Endothelial cell of umbilical vein (primary cell): ENCODE data around the gene ABI2. TPM values are rescaled to one million over a fixed set of nuclear protein-coding genes. Genes with fewer than 3 reads are reported as not detected.

ENCODE experiments used
- BruUV-seq: library from RNA; stranded (reverse); fragments of 400-500 nt; replicated peaks from 2 replicates; lab custom pipeline; 2021; lab: Mats Ljungman, UMichigan
- CTCF ChIA-PET: fragments of 300-600, 350-600 bp; sonication (Branson Sonifier 250); formaldehyde crosslinking; loops from one replicate; lab custom pipeline; 2021; ENCODE audit warnings: antibody characterized with exemption, inconsistent platforms; lab: Charles Lee
- POLR2A ChIA-PET: fragments of 300-600, 350-600 bp; sonication (Branson Sonifier 250); formaldehyde crosslinking; loops from one replicate; lab custom pipeline; 2021; ENCODE audit warnings: antibody characterized with exemption, inconsistent platforms; lab: Charles Lee
- DNase-seq: peaks from one replicate; pipeline ENCODE4 v3.0.0-alpha.2; 2011; ENCODE audit warnings: low read depth, low spot score
- FAIRE-seq: peaks from 2 replicates; lab custom pipeline; 2011; peaks lifted over from hg19 to GRCh38; lab: Jason Lieb, UNC
- H2AFZ ChIP-seq: 2 replicates; pipeline ENCODE4 v1.6.0; 2012; ENCODE audit warnings: low read depth, low read length, control low read depth, inconsistent platforms
- H3K27ac ChIP-seq: 2 replicates; pipeline ENCODE4 v1.5.1; 2011; ENCODE audit warnings: low read depth, mild to moderate bottlenecking, control low read depth, low read length, moderate library complexity; ENCODE audit not compliant: insufficient read depth
- H3K27me3 ChIP-seq, 2 experiments: 2 replicates each; pipeline versions ENCODE4 v1.6.0 to v1.6.1; 2011; ENCODE audit warnings: low read length in 2 of 2, mixed read lengths in 1 of 2; ENCODE audit not compliant: control insufficient read depth in 2 of 2, insufficient read depth in 2 of 2
- H3K36me3 ChIP-seq, 2 experiments: 2 replicates in 1 of 2; 3 replicates in 1 of 2; pipeline ENCODE4 v1.5.1; 2011; ENCODE audit warnings: low read length in 2 of 2, mild to moderate bottlenecking in 1 of 2, moderate library complexity in 1 of 2; ENCODE audit not compliant: control insufficient read depth in 2 of 2, insufficient read depth in 2 of 2; ENCODE audit errors: extremely low read depth in 1 of 2
- H3K4me1 ChIP-seq: 3 replicates; pipeline ENCODE4 v1.5.1; 2011; ENCODE audit warnings: mild to moderate bottlenecking, low read length; ENCODE audit not compliant: control insufficient read depth, insufficient read depth; ENCODE audit errors: extremely low read depth
- H3K4me2 ChIP-seq: 2 replicates; pipeline ENCODE4 v1.6.1; 2011; ENCODE audit warnings: low read length, control low read depth, mixed read lengths; ENCODE audit not compliant: insufficient read depth
- H3K4me3 ChIP-seq, 3 experiments: fragments of 200-600 bp in 1 of 3; sonication (generic), shearing (Covaris generic) in 1 of 3; replicated peaks in 1 of 3; 2 replicates each; pipeline ENCODE4 v1.5.1; 2011 to 2016; ENCODE audit warnings: control low read depth in 3 of 3, low read length in 3 of 3, mild to moderate bottlenecking in 2 of 3, inconsistent platforms in 1 of 3, low read depth in 1 of 3, moderate library complexity in 1 of 3; ENCODE audit not compliant: insufficient read depth in 1 of 3
- H3K79me2 ChIP-seq: 2 replicates; pipeline ENCODE4 v1.6.0; 2012; ENCODE audit warnings: low read length, inconsistent platforms; ENCODE audit not compliant: control insufficient read depth, insufficient read depth
- H3K9ac ChIP-seq: replicated peaks from 2 replicates; pipeline ENCODE3; 2011; ENCODE audit warnings: low read length, control low read depth; ENCODE audit not compliant: insufficient read depth; ENCODE audit errors: extremely low read depth
- H3K9me1 ChIP-seq: replicated peaks from 3 replicates; pipeline ENCODE4 v1.6.0; 2011; ENCODE audit warnings: mild to moderate bottlenecking, low read length; ENCODE audit not compliant: control insufficient read depth, insufficient read depth; ENCODE audit errors: extremely low read depth
- H3K9me3 ChIP-seq: replicated peaks from 2 replicates; pipeline ENCODE4 v1.5.1; 2012; ENCODE audit warnings: low read length, inconsistent platforms; ENCODE audit not compliant: control insufficient read depth, insufficient read depth
- H4K20me1 ChIP-seq: replicated peaks from 2 replicates; pipeline ENCODE3; 2011; ENCODE audit warnings: mild to moderate bottlenecking, low read length; ENCODE audit not compliant: control insufficient read depth, insufficient read depth; ENCODE audit errors: extremely low read depth
- CTCF ChIP-seq, 2 donors: IDR thresholded peaks; 1 replicate in 1 of 2; 2 replicates in 1 of 2; pipeline ENCODE4 v1.5.1; 2011; ENCODE audit warnings: low read length in 2 of 2, mild to moderate bottlenecking in 2 of 2, moderate library complexity in 2 of 2, control low read depth in 1 of 2, inconsistent platforms in 1 of 2, low read depth in 1 of 2; ENCODE audit not compliant: insufficient read depth in 1 of 2; ENCODE audit errors: extremely low read depth in 1 of 2
- GATA2 ChIP-seq: IDR thresholded peaks from 2 replicates; pipeline ENCODE4 v1.7.0; 2011; ENCODE audit warnings: low read depth, mild to moderate bottlenecking, moderate library complexity, mixed read lengths, low read length; ENCODE audit not compliant: insufficient read length, insufficient read depth
- JUN ChIP-seq: IDR thresholded peaks from 2 replicates; pipeline ENCODE4 v1.6.1; 2011; ENCODE audit warnings: borderline replicate concordance, low read depth; ENCODE audit not compliant: insufficient read length, insufficient read depth
- MAX ChIP-seq: IDR thresholded peaks from 2 replicates; pipeline ENCODE4 v1.6.1; 2011; ENCODE audit not compliant: insufficient read depth, insufficient read length
- MYC ChIP-seq: IDR thresholded peaks from one replicate; pipeline ENCODE4 v1.6.1; 2011; ENCODE audit warnings: mild to moderate bottlenecking, low read depth, low read length
- dilution Hi-C: fragments of 300-500 bp; cut with MboI; formaldehyde crosslinking; loops from one replicate; pipeline ENCODE4 v1.15.0; 2019; ENCODE audit warnings: low sequenced_read_pairs; ENCODE audit not compliant: extremely low pct_ligation_motif_present
- intact Hi-C: fragments of 100-400 bp; cut with micrococcal nuclease; formaldehyde crosslinking; loops from one replicate; pipeline ENCODE4 v1.10.0; 2022
- polyA plus RNA-seq, 4 experiments: library from polyadenylated mRNA; depleted of rRNA in 3 of 4; stranded (reverse) in 3 of 4; unstranded in 1 of 4; fragments of >200 nt; gene quantifications; 2 replicates each; pipeline versions ENCODE4 v1.2.1 to v1.2.3, GENCODE V29; 2011 to 2012; ENCODE audit warnings: missing spikeins in 1 of 4
- total RNA-seq: library from RNA; stranded (reverse); gene quantifications from 2 replicates; pipeline ENCODE4 v1.2.3, GENCODE V29; 2021

ABI2 gene
- total and polyA plus RNA-seq, 2 donors (not counting 3 experiments of a cell fraction or from before 2014, with no cell fraction given), result 35.7 to 61.0 TPM

- no peaks in the 10 kb centered on the region for H3K9me3 ChIP-seq
- DNase-seq (no peak), FAIRE-seq (no peak)
- intact Hi-C loops (no loop called here), dilution Hi-C loops (no loop called here)
- ChIA-PET CTCF (no interaction called here), POLR2A (no interaction called here)
- H3K36me3 ChIP-seq, result no peaks in the 10 kb centered on the region
- H3K4me1 ChIP-seq, result peaks cover 3% of the 10 kb centered on the region
- no peak overlapping the region for H3K4me3 ChIP-seq
- peaks cover 31% of the 10 kb centered on the region for H3K79me2 ChIP-seq
- no peak overlapping the region for H3K4me2 ChIP-seq
- no peak overlapping the region for H2AFZ ChIP-seq
- TF ChIP-seq GATA2, result no peak
- no peak for TF ChIP-seq CTCF (IDR thresholded peaks at IDR 0.05; ENCODE audit: extremely low read depth in 1 of 2, insufficient read depth in 1 of 2, low read depth in 1 of 2, low read length in 2 of 2)
- no peak for TF ChIP-seq MYC
- no peak for TF ChIP-seq MAX
- TF ChIP-seq JUN, result no peak
- H3K9me1 ChIP-seq, result no peaks in the 10 kb centered on the region
- no TSS peak for BruUV-seq
- H3K27ac ChIP-seq, result no peak overlapping the region
- H3K27me3 ChIP-seq, result no peaks in the 10 kb centered on the region
- H3K9ac ChIP-seq, result no peak overlapping the region
- no peaks in the 10 kb centered on the region for H4K20me1 ChIP-seq
Observed at GRCh38 chr2:203360833-203361430, 32.7 kb downstream of the ABI2 start.
